ENCODE results near the gene TMC8.
"Not testable (repeated sequence)": the region's sequence is repeated elsewhere in the genome, so short reads cannot be mapped to it uniquely, and the experiment has no call there.

The TMC8 gene

GRCh38 chr17:78133971-78134898 lies 3.7 kb downstream of the TMC8 start:
- no peaks in the 10 kb centered on the region for H3K9me3 Mint-ChIP-seq
- H3K27me3 Mint-ChIP-seq = no peaks in the 10 kb centered on the region
- peak overlapping the region; percentile 70 for H3K27ac Mint-ChIP-seq
- peak overlapping the region; percentile 97 for H3K4me3 Mint-ChIP-seq
- peaks cover 83% of the 10 kb centered on the region for H3K4me1 Mint-ChIP-seq (ENCODE audit: low read depth)
- peaks cover 46% of the 10 kb centered on the region for H3K36me3 Mint-ChIP-seq (ENCODE audit: low read depth)

- no peak overlapping the region for H3K4me3 Mint-ChIP-seq
- peaks cover 81% of the 10 kb centered on the region for H3K4me1 Mint-ChIP-seq (ENCODE audit: low read depth)
- H3K27ac Mint-ChIP-seq = no peak overlapping the region
- H3K9me3 Mint-ChIP-seq = no peaks in the 10 kb centered on the region
- peaks cover 46% of the 10 kb centered on the region for H3K36me3 Mint-ChIP-seq (ENCODE audit: low read depth)
- H3K27me3 Mint-ChIP-seq = no peaks in the 10 kb centered on the region
Measured at GRCh38 chr17:78134899-78135385, 4.4 kb downstream of the TMC8 start.

GRCh38 chr17:78135858-78136500 lies 5.4 kb downstream of the TMC8 start:
- peaks cover 47% of the 10 kb centered on the region for H3K36me3 Mint-ChIP-seq (ENCODE audit: low read depth)
- H3K27ac Mint-ChIP-seq = peak overlapping the region; percentile 61
- H3K9me3 Mint-ChIP-seq = no peaks in the 10 kb centered on the region
- peaks cover 79% of the 10 kb centered on the region for H3K4me1 Mint-ChIP-seq (ENCODE audit: low read depth)
- no peak overlapping the region for H3K4me3 Mint-ChIP-seq
- H3K27me3 Mint-ChIP-seq = no peaks in the 10 kb centered on the region

GRCh38 chr17:78137392-78138203 lies 7.0 kb downstream of the TMC8 start:
- no peak overlapping the region for H3K4me3 Mint-ChIP-seq
- peaks cover 89% of the 10 kb centered on the region for H3K4me1 Mint-ChIP-seq (ENCODE audit: low read depth)
- H3K36me3 Mint-ChIP-seq (ENCODE audit: low read depth) = peaks cover 51% of the 10 kb centered on the region
- H3K27me3 Mint-ChIP-seq = no peaks in the 10 kb centered on the region
- H3K27ac Mint-ChIP-seq = no peak overlapping the region
- H3K9me3 Mint-ChIP-seq = no peaks in the 10 kb centered on the region

- no peak overlapping the region for H3K4me3 Mint-ChIP-seq
Measured at GRCh38 chr17:78138204-78139060, 7.9 kb downstream of the TMC8 start.

GRCh38 chr17:78139861-78140168 lies 9.2 kb downstream of the TMC8 start:
- Mint-ChIP-seq H3K4me1 (ENCODE audit: low read depth) (peaks cover 84% of the 10 kb centered on the region), H3K27ac (peak overlapping the region; percentile 57), H3K4me3 (peak overlapping the region; percentile 39), H3K36me3 (ENCODE audit: low read depth) (peaks cover 34% of the 10 kb centered on the region)
- H3K27me3 Mint-ChIP-seq, H3K9me3 Mint-ChIP-seq: not testable (repeated sequence)

More at GRCh38 chr17:78138204-78139060, 7.9 kb downstream of the TMC8 start:
- Mint-ChIP-seq H3K4me1 (ENCODE audit: low read depth) (peaks cover 85% of the 10 kb centered on the region), H3K36me3 (ENCODE audit: low read depth) (peaks cover 47% of the 10 kb centered on the region), H3K27ac (no peak overlapping the region), H3K27me3 (no peaks in the 10 kb centered on the region), H3K9me3 (no peaks in the 10 kb centered on the region)

DNA sequence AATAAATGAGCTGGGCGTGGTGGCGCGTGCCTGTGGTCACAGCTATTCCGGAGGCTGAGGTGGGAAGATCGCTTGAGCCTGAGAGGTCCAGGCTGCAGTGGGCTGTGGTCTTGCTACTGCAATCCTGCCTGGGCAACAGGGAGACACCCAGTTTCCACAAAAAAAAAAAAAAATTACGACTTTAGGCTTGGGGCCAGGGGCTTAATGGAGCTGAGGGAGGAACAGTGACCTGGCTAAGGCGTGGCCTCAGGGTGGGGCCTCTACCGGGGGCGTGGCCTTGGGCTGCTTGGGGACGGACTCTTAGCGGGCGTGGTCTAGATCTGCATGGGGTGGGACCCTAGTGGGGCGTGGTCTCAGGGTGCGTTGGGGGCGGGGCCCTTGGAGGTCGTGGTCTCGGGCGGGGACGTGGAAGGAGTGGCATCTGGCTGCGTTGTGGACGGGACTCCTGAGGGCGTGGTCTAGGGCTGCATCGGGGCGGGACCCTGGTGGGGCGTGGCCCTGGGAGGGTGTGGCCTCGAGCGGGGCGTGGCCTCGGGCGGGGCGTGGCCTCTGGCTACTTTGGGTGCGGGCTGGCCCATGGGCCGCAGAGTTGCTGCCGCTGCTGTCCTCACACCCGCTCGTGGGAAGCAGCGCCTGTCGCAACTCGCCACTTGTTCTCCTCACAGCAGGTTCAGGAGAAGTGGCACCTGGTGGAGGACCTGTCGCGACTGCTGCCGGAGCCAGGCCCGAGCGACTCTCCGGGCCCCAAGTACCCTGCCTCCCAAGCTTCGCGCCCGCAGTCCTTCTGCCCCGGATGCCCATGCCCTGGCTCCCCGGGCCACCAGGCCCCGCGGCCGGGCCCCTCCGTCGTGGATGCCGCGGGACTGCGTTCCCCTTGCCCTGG lies 9.8 kb downstream of the TMC8 start:
- no peaks in the 10 kb centered on the region for H3K9me3 Mint-ChIP-seq
- no peaks in the 10 kb centered on the region for H3K27me3 Mint-ChIP-seq
- peaks cover 28% of the 10 kb centered on the region for H3K36me3 Mint-ChIP-seq (ENCODE audit: low read depth)
- H3K4me3 Mint-ChIP-seq = peak overlapping the region; percentile 39
- H3K27ac Mint-ChIP-seq = peak overlapping the region; percentile 57
- H3K4me1 Mint-ChIP-seq (ENCODE audit: low read depth) = peaks cover 79% of the 10 kb centered on the region

GRCh38 chr17:78141437-78142118 lies 11.0 kb downstream of the TMC8 start:
- no peaks in the 10 kb centered on the region for H3K9me3 Mint-ChIP-seq
- H3K36me3 Mint-ChIP-seq (ENCODE audit: low read depth) = peaks cover 18% of the 10 kb centered on the region
- H3K27ac Mint-ChIP-seq = peak overlapping the region; percentile 68
- H3K4me1 Mint-ChIP-seq (ENCODE audit: low read depth) = peaks cover 68% of the 10 kb centered on the region
- H3K4me3 Mint-ChIP-seq = no peak overlapping the region
- H3K27me3 Mint-ChIP-seq = no peaks in the 10 kb centered on the region

DNA sequence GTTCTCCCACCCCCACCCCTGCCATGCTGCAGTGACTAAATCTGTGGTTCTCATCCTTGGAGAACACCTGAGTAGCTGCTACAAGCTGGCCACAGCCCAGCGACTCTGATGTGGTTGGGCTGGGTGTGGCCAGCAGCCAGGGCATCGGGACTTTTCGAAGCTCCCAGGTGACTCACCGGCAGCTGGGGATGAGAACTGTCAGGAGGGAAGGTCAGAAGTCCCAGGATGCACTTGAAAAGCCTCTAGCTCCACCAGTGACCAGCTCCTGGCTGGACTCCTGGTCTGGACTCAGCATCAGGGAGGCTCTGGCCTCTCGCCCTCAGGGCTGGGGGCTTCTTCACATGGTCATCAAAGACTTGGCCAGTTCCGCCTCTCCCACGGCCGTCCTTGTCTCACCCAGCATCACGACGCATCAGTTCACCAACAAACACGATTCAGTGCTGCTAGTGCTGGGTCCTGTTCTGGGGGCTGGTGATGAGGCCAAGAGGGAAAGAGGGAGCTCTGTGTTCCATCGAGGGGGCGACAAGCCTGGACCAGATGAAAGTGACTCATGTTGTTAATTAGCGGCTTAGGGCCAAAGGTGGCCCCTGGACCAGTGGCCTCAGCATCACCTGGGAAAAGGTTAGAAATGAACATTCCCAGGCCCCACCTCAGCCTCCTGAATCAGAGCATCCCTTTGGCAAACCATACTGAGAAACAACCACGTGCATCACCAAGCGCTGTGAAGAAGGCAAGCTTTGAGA lies 11.7 kb downstream of the TMC8 start:
- Mint-ChIP-seq H3K27ac (no peak overlapping the region), H3K9me3 (no peaks in the 10 kb centered on the region), H3K27me3 (no peaks in the 10 kb centered on the region), H3K4me1 (ENCODE audit: low read depth) (peaks cover 67% of the 10 kb centered on the region), H3K36me3 (ENCODE audit: low read depth) (peaks cover 11% of the 10 kb centered on the region), H3K4me3 (no peak overlapping the region)

DNA sequence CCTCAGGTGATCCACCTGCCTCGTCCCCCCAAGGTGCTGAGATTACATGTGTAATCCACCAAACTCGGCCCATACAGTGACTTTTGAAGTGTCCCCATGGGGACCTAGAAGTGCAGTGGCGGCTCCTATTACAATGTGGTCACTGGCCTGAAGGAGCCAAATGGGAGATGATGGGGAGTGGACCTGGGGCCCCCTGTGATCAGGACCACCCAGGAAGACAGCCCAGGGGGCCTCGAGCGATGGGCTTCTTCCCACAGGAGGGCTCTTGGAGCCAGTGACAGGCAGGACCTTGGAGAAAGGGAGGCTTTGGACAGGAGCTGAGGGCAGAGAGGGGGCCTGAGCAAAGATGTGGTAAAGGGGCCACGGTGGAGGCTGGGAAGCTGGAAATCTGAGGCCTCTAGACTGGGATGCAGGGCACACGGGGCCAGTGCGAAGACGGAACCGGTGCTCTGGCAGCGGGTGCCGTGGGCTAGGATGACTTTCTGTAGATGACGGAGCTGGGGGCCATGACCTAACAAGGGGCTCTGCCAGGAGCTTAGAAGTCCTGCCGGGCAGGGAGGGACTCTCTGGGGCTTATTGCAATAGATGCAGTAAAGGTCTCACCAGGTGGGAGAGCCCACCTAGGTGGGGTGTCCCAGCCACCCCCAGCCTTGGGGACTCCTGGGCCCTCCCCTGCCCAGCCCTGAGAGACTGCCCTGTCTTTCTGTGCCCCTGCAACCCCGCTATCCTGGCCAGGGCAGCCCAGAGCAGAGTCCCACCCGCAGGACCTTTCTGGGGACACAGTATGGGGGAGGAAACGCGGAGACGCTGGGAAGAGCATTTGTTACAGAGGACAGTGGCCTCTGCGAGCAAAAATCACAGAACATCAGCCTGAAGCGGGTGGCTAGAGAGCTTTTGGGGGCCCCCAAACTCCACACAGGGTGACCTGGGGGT lies 12.9 kb downstream of the TMC8 start:
- H3K27ac Mint-ChIP-seq = peak overlapping the region; percentile 68
- H3K4me3 Mint-ChIP-seq = no peak overlapping the region
- H3K27me3 Mint-ChIP-seq = no peaks in the 10 kb centered on the region
- peaks cover 64% of the 10 kb centered on the region for H3K4me1 Mint-ChIP-seq (ENCODE audit: low read depth)
- H3K9me3 Mint-ChIP-seq = no peaks in the 10 kb centered on the region
- peaks cover 10% of the 10 kb centered on the region for H3K36me3 Mint-ChIP-seq (ENCODE audit: low read depth)

GRCh38 chr17:78144147-78144719 lies 13.7 kb downstream of the TMC8 start:
- Mint-ChIP-seq H3K4me3 (no peak overlapping the region), H3K9me3 (no peaks in the 10 kb centered on the region), H3K27me3 (no peaks in the 10 kb centered on the region), H3K36me3 (ENCODE audit: low read depth) (peaks cover 10% of the 10 kb centered on the region), H3K27ac (peak overlapping the region; percentile 26), H3K4me1 (ENCODE audit: low read depth) (peaks cover 61% of the 10 kb centered on the region)

All from stimulated activated naive CD8-positive, alpha-beta T cell treated with anti-CD3 and anti-CD28 coated beads, Interleukin-15, Interleukin-2, amounts not matched to agents 100 ng/mL and 50 ng/mL, for 24 hours (primary cell).